HepG2 (cell line): ENCODE data around the gene RTF1. TPM values are rescaled to one million over a fixed set of nuclear protein-coding genes. Genes with fewer than 3 reads are reported as not detected.
A peak's percentile ranks its signal among the peaks of the same experiment; 100 is the strongest.

ENCODE experiments used
- ATAC-seq: fragments of 200-7000 bp; cut with Tn5 transposase; 3 replicates; pipeline ENCODE4 v1.9.1; 2020; ENCODE audit warnings: mild to moderate bottlenecking, moderate library complexity
- BruUV-seq: library from RNA; stranded (reverse); fragments of 400-500 nt; replicated peaks from 2 replicates; lab custom pipeline; 2021; lab: Mats Ljungman, UMichigan
- CTCF ChIA-PET: fragments of 300-600 bp; formaldehyde crosslinking; extraction: SDS; loops from one replicate; lab custom pipeline; 2021; ENCODE audit warnings: low total read pairs, inconsistent platforms, low intra/inter-chr PET ratio; lab: Yijun Ruan, JAX
- POLR2A ChIA-PET: fragments of 350-600 bp; sonication (Branson Sonifier 250); formaldehyde crosslinking; loops from one replicate; lab custom pipeline; 2020; ENCODE audit warnings: antibody characterized with exemption, inconsistent platforms; lab: Yijun Ruan, JAX
- DNase-seq: peaks from one replicate; pipeline ENCODE4 v3.0.0-alpha.2; 2015; ENCODE audit warnings: low spot score
- FAIRE-seq: peaks from 3 replicates; lab custom pipeline; 2011; peaks lifted over from hg19 to GRCh38; lab: Jason Lieb, UNC
- H2AFZ ChIP-seq: one replicate; pipeline ENCODE4 v1.6.1; 2011; ENCODE audit warnings: low read length, inconsistent platforms
- H3K27ac ChIP-seq: fragments of 300-600 bp; 3 replicates; pipeline ENCODE4 v1.8.0; 2011; ENCODE audit warnings: mixed run types, mild to moderate bottlenecking, mixed read lengths, low read length, inconsistent platforms; ENCODE audit not compliant: insufficient read depth; ENCODE audit errors: extremely low read length
- H3K27me3 ChIP-seq, 2 experiments: fragments of 200-600 bp in 1 of 2; 2 replicates in 1 of 2; 3 replicates in 1 of 2; pipeline versions ENCODE4 v1.6.0 to v1.8.0; 2011; ENCODE audit warnings: low read length in 2 of 2, mild to moderate bottlenecking in 2 of 2, moderate library complexity in 2 of 2, inconsistent platforms in 1 of 2; ENCODE audit not compliant: insufficient read depth in 2 of 2, control insufficient read depth in 1 of 2
- H3K36me3 ChIP-seq, 2 experiments: fragments of 200-600 bp in 1 of 2; replicated peaks in 1 of 2; 2 replicates in 1 of 2; 3 replicates in 1 of 2; pipeline versions ENCODE4 v1.5.1 to v1.8.0; 2011; ENCODE audit warnings: low read length in 2 of 2, inconsistent platforms in 1 of 2; ENCODE audit not compliant: insufficient read depth in 2 of 2, control insufficient read depth in 1 of 2
- H3K4me1 ChIP-seq: 2 replicates; pipeline ENCODE4 v1.5.1; 2012; ENCODE audit warnings: low read length, inconsistent platforms; ENCODE audit not compliant: insufficient read depth
- H3K4me2 ChIP-seq: 2 replicates; pipeline ENCODE4 v1.6.0; 2011; ENCODE audit warnings: low read depth, low read length, inconsistent platforms
- H3K4me3 ChIP-seq, 3 experiments: fragments of 200-600 bp in 1 of 3; sonication (generic), shearing (Covaris generic) in 1 of 3; replicated peaks in 1 of 3; 2 replicates each; pipeline ENCODE4 v1.5.1; 2011 to 2016; ENCODE audit warnings: low read length in 3 of 3, inconsistent platforms in 2 of 3, low read depth in 2 of 3, mild to moderate bottlenecking in 2 of 3, control low read depth in 1 of 3, mixed read lengths in 1 of 3; ENCODE audit not compliant: insufficient read depth in 1 of 3
- H3K79me2 ChIP-seq: one replicate; pipeline ENCODE4 v1.6.1; 2011; ENCODE audit warnings: low read length, inconsistent platforms; ENCODE audit not compliant: insufficient read depth
- H3K9ac ChIP-seq: 2 replicates; pipeline ENCODE4 v1.6.0; 2011; ENCODE audit warnings: mild to moderate bottlenecking, low read depth, low read length, inconsistent platforms; ENCODE audit not compliant: insufficient read depth
- H3K9me3 ChIP-seq: 2 replicates; pipeline ENCODE4 v1.5.1; 2012; ENCODE audit warnings: mild to moderate bottlenecking, low read length
- H4K20me1 ChIP-seq: 2 replicates; pipeline ENCODE4 v1.6.0; 2011; ENCODE audit warnings: inconsistent platforms, mild to moderate bottlenecking, low read length, moderate library complexity; ENCODE audit not compliant: insufficient read depth
- CEBPB ChIP-seq: IDR thresholded peaks from 2 replicates; pipeline ENCODE4 v1.6.1; 2011; ENCODE audit warnings: low read depth, low read length, improper control_type of control experiment, borderline replicate concordance
- STAG1 ChIP-seq: sonication (generic); formaldehyde crosslinking; IDR thresholded peaks from 2 replicates; pipeline ENCODE4 v1.4.0; 2020; ENCODE audit warnings: missing genetic modification reagents
- ZBTB1 ChIP-seq: sonication (generic); formaldehyde crosslinking; IDR thresholded peaks from 2 replicates; pipeline ENCODE4 v1.4.0; 2020; ENCODE audit warnings: missing genetic modification reagents, borderline replicate concordance
- WGBS: methylation state at CpG from one replicate; pipeline ENCODE4 v1.1.6; 2017; ENCODE audit warnings: low lambda C conversion rate; 5-methylcytosine and 5-hydroxymethylcytosine counted together
- in situ Hi-C: cut with HindIII; loops from 2 replicates; pipeline ENCODE4 v1.10.0; 2017; ENCODE audit warnings: low pct_unique_long_range_greater_than_20kb; ENCODE audit not compliant: extremely low pct_ligation_motif_present
- intact Hi-C: fragments of 100-400 bp; cut with micrococcal nuclease; formaldehyde crosslinking; loops from one replicate; pipeline ENCODE4 v1.10.0; 2022; ENCODE audit not compliant: unreplicated experiment
- polyA plus RNA-seq, 8 experiments: library from polyadenylated mRNA; depleted of rRNA in 3 of 8; stranded (reverse) in 7 of 8; unstranded in 1 of 8; fragments of >200 nt; fragmentation: Illumina TruSeq in 4 of 8; extraction: Trizol in 4 of 8; gene quantifications; 2 replicates each; pipeline versions ENCODE4 v1.2.1 to v1.2.3, GENCODE V29; 2011 to 2016; ENCODE audit warnings: low read depth in 4 of 8, missing spikeins in 1 of 8, mixed read lengths in 1 of 8; ENCODE audit not compliant: insufficient read depth in 1 of 8
- total RNA-seq, 5 experiments: library from RNA; depleted of rRNA; stranded (reverse); fragments of >200 nt; fragmentation: Illumina TruSeq; extraction: Trizol; gene quantifications; 2 replicates each; pipeline ENCODE4 v1.2.3, GENCODE V29; 2016; ENCODE audit warnings: low read depth in 1 of 5
- TF ChIP-seq, protein P1 (sequence below): sonication (generic); formaldehyde crosslinking; IDR thresholded peaks from 2 replicates; pipeline ENCODE4 v1.5.0; 2020; ENCODE audit warnings: mild to moderate bottlenecking, missing genetic modification reagents, moderate library complexity

RTF1 gene
- total and polyA plus RNA-seq, 2 of the 13 experiments (the other 11 are each of a cell fraction or from before 2014, with no cell fraction given) = 13.9 to 17.9 TPM

DNA sequence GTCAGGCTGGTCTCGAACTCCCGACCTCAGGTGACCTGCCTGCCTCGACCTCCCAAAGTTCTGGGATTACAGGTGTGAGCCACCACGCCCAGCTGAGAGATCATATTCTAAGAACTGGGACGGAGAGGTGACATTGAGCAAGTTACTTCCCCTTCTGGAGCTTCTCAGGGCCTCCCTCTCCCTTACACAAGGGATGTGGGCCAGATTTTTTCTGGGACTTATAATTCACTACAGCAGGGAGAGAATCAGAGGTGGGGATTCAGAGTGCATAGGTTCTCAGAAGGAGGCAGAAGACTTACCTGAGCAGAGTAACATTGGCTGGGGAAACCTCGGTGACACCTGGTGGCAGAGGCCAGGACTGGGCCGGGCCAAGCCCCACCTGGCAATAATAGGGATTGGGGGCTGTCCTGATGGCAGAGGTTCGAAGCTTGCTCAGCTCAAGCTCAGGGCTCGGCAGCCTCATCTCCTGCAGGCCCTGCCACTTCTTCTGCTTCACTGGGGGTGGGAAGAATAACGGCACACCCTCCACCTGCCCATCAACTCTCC, 90.0 kb downstream of the RTF1 start:
- Histone ChIP-seq H3K79me2 (no peaks in the 10 kb centered on the region), H3K27me3 (no peaks in the 10 kb centered on the region; a peak in 1 of 5 replicates)
- intact Hi-C loops = loop anchor here (5.0 kb wide), 1 partner anchor 40 kb away; no protein-coding TSS in a partner anchor
- BruUV-seq = no TSS peak
- TF ChIP-seq CEBPB (no peak), STAG1 (CRISPR knock-in tag) (peak; percentile 28), ZBTB1 (CRISPR knock-in tag) (no peak)
- TF ChIP-seq, protein P1, sequence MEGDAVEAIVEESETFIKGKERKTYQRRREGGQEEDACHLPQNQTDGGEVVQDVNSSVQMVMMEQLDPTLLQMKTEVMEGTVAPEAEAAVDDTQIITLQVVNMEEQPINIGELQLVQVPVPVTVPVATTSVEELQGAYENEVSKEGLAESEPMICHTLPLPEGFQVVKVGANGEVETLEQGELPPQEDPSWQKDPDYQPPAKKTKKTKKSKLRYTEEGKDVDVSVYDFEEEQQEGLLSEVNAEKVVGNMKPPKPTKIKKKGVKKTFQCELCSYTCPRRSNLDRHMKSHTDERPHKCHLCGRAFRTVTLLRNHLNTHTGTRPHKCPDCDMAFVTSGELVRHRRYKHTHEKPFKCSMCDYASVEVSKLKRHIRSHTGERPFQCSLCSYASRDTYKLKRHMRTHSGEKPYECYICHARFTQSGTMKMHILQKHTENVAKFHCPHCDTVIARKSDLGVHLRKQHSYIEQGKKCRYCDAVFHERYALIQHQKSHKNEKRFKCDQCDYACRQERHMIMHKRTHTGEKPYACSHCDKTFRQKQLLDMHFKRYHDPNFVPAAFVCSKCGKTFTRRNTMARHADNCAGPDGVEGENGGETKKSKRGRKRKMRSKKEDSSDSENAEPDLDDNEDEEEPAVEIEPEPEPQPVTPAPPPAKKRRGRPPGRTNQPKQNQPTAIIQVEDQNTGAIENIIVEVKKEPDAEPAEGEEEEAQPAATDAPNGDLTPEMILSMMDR (CRISPR knock-in tag) = peak; percentile 52
- TF ChIP-seq, all 625 proteins: peak for 2
- Histone ChIP-seq H3K4me1 (no peaks in the 10 kb centered on the region), H4K20me1 (no peaks in the 10 kb centered on the region), H2AFZ (no peak overlapping the region), H3K9me3 (no peaks in the 10 kb centered on the region), H3K9ac (no peak overlapping the region), H3K4me3 (no peak overlapping the region), H3K36me3 (peaks cover 5 to 14% of the 10 kb centered on the region in 2 experiments; a peak in 4 of 5 replicates), H3K4me2 (no peak overlapping the region), H3K27ac (no peak overlapping the region)
- in situ Hi-C loops = no loop called here
- 57% methylated on average over 8 of the region's 10 CpGs for WGBS
- peak; percentile 55 for ATAC-seq
- DNase-seq = no peak
- FAIRE-seq = no peak
- ChIA-PET POLR2A (interaction anchor here (1.5 kb wide), 2 partner anchors 11 to 14 kb away, joined by 5 read pairs; no protein-coding TSS in a partner anchor), CTCF (interaction anchor here (1.6 kb wide), 1 partner anchor 41 kb away, joined by 13 read pairs; no protein-coding TSS in a partner anchor)
